GM12864 (cell line): ENCODE results near the gene SULT1E1.

Experiments used
- DNase-seq: peaks from one replicate; pipeline ENCODE4 v3.0.0-alpha.2; 2011; ENCODE audit warnings: low read depth
- H3K4me3 ChIP-seq: 2 replicates; pipeline ENCODE4 v1.5.1; 2011; ENCODE audit warnings: mild to moderate bottlenecking, low read depth, low read length, control low read depth
- CTCF ChIP-seq: IDR thresholded peaks from 2 replicates; pipeline ENCODE4 v1.5.1; 2011; ENCODE audit warnings: low read depth, mild to moderate bottlenecking, moderate library complexity, low read length, control low read depth, inconsistent platforms; ENCODE audit errors: missing control alignments

The SULT1E1 gene

GRCh38 chr4:69882150-69882549, 22.2 kb upstream of the SULT1E1 start:
- no peak overlapping the region for H3K4me3 ChIP-seq
- DNase-seq = no peak

GRCh38 chr4:69881173-69881773, 21.3 kb upstream of the SULT1E1 start:
- H3K4me3 ChIP-seq = no peak overlapping the region
- peak; percentile 67 for TF ChIP-seq CTCF
- DNase-seq = peak; percentile 2

More at GRCh38 chr4:69882150-69882549, 22.2 kb upstream of the SULT1E1 start:
- TF ChIP-seq CTCF = no peak

GRCh38 chr4:69878250-69878649, 18.3 kb upstream of the SULT1E1 start:
- no peak overlapping the region for H3K4me3 ChIP-seq
- no peak for DNase-seq
- TF ChIP-seq CTCF = no peak

- DNase-seq = no peak
- TF ChIP-seq CTCF = no peak
- H3K4me3 ChIP-seq = no peak overlapping the region
These were observed 17.5 kb upstream of the SULT1E1 start for GRCh38 chr4:69877453-69877852.

GRCh38 chr4:69876071-69876470, 16.1 kb upstream of the SULT1E1 start:
- TF ChIP-seq CTCF = no peak
- H3K4me3 ChIP-seq = no peak overlapping the region
- no peak for DNase-seq

- no peak for DNase-seq
- TF ChIP-seq CTCF = no peak
- no peak overlapping the region for H3K4me3 ChIP-seq
These were observed 15.6 kb upstream of the SULT1E1 start for GRCh38 chr4:69875576-69875975.

- no peak overlapping the region for H3K4me3 ChIP-seq
- no peak for TF ChIP-seq CTCF
- DNase-seq = no peak
These were observed 14.6 kb upstream of the SULT1E1 start for GRCh38 chr4:69874507-69874906.
